Fibroblast of pulmonary artery (primary cell): ENCODE measurements around the gene PLCL1.

Experiments
- DNase-seq: peaks from one replicate; pipeline ENCODE4 v3.0.0-alpha.2; 2010; ENCODE audit warnings: low read depth
- H3K4me3 ChIP-seq: replicated peaks from 2 replicates; pipeline ENCODE4 v1.5.1; 2011; ENCODE audit warnings: low read depth, mild to moderate bottlenecking, control low read depth, low read length, moderate library complexity
- TF ChIP-seq, protein P1 (sequence below): IDR thresholded peaks from 2 replicates; pipeline ENCODE4 v1.5.1; 2011; ENCODE audit warnings: mild to moderate bottlenecking, control low read depth, low read length, inconsistent platforms; ENCODE audit errors: missing control alignments

PLCL1 gene

DNA sequence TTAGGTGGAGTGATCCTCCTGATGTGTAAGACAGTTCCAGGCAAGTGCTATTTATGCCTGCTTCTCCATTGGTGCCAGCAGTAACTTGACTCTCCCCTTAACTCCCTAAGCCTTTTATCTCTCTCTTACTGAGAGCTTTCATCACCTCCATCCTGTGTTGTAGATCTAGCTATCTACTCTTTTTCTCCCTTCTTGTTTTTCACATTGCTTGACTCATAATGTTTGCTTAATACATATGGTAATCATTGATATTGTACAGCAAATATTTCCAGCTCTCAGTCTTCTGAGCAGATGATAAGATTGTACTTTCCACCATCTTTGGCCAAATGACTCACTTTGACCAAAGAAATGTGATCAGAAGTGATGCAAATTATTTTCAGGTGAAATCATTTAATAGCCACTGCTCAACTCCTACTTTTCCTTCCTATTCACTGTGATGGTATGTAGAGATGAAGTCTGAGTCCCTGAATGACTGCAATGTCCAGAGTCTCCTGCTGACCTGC is 165.0 kb downstream of the PLCL1 start:
- TF ChIP-seq, protein P1, sequence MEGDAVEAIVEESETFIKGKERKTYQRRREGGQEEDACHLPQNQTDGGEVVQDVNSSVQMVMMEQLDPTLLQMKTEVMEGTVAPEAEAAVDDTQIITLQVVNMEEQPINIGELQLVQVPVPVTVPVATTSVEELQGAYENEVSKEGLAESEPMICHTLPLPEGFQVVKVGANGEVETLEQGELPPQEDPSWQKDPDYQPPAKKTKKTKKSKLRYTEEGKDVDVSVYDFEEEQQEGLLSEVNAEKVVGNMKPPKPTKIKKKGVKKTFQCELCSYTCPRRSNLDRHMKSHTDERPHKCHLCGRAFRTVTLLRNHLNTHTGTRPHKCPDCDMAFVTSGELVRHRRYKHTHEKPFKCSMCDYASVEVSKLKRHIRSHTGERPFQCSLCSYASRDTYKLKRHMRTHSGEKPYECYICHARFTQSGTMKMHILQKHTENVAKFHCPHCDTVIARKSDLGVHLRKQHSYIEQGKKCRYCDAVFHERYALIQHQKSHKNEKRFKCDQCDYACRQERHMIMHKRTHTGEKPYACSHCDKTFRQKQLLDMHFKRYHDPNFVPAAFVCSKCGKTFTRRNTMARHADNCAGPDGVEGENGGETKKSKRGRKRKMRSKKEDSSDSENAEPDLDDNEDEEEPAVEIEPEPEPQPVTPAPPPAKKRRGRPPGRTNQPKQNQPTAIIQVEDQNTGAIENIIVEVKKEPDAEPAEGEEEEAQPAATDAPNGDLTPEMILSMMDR, result no peak
- DNase-seq, result peak; percentile 75
- no peak overlapping the region for H3K4me3 ChIP-seq

DNA sequence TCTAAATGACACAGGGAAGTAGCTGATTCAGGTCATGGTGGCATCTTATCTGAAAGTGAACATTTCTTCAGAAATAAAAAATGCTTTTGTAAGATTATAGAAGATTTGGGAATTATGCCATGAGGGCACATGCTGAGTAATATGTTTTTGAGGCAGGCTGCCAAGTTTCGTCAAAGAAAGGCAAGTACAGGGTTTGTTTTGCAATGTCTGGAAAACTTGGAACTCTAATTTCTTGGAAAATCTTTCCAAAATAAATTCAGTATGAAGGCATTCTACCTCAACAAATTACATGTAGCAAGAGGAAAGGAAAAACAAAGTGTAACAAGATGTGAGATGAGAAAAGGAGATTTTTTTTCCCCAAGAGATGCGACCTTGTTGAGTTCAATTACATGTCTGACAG is 167.7 kb downstream of the PLCL1 start:
- no peak overlapping the region for H3K4me3 ChIP-seq
- DNase-seq, result peak; percentile 96
- TF ChIP-seq, protein P1, result no peak

DNA sequence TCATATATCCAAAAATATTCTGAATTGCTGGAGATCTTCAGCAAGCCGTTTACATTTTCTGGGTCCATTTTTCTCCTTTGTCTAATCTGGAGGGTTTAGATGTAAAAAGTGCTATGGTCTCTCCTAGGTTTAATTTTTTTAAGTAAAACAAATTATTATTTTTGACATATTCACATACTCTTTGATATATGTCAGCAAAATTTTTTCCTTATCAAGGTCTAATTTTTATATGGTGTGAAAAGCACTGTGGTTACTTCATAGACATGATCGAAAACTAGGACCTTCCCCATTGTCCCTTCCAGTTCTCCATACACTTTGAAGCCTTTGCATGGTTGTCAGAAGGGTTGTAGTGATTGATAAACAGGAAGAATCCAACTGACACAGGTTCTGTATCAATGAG is 168.2 kb downstream of the PLCL1 start:
- no peak for DNase-seq
- TF ChIP-seq, protein P1, result no peak
- no peak overlapping the region for H3K4me3 ChIP-seq

DNA sequence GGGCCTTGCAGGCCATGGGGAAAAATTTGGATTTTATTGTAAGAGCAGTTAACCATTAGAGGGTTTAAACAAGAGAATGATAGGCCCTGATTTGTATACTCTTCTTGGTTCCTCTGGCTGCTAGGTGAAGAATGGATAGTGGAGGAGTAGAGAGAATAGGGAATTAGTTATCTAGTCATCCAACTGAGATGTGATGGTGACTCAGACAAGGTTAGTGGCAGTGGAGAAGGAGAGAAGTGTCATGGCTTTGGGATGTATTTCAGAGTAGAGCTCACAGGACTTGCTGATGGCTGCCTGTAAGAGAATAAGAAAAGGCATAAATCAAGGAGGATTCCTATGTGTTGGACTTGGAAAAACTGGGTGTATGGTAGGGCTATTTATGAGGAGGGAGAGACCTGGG is 169.4 kb downstream of the PLCL1 start:
- TF ChIP-seq, protein P1, result no peak
- no peak for DNase-seq
- no peak overlapping the region for H3K4me3 ChIP-seq

DNA sequence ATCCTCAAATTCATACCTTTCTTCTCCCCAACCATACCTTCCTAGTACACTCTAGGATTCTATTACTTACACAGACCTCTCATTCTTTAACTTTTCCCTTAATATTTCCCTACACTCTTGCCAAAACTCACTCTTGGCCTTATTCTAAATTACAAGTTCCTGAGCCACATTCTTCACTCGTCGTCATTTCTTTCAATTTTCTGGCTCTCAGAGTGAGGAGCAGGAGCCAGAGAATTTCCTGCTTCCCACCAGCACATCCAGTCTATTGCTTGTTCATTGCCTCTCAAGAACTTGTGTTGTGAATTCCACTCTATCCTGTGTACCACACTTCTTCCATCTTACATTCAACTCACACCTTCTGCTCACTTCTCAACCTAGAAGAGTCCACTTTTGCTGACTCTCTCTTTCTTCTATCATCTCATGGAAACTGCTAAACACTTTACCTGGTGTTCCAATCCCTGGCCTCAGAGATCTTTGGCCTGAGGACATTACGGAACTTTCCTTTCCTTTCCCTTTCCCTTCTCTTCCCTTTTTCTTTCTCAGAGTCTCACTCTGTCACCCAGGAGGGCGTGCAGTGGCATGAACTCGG is 171.6 kb downstream of the PLCL1 start:
- peak; percentile 64 for DNase-seq
- TF ChIP-seq, protein P1, result no peak
- H3K4me3 ChIP-seq, result no peak overlapping the region

DNA sequence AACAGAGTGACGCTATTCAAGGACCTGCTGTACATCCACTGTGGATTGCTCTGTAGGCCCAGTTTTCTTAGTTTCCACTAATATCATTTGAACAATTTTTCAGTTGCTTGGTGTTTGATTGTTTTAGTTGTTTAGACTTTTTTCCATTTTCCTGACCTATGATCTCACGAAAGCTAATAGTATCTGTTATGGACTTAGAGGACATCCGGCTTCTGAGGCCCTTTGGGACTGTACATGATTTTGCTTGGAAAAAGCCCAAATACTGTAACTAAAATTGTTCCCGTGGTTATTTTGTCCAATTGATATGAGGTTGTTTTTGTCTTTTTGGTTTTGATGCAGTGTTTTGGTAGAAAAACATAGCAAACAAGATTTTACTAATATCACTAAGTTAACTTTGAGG is 174.6 kb downstream of the PLCL1 start:
- no peak overlapping the region for H3K4me3 ChIP-seq
- TF ChIP-seq, protein P1, result no peak
- no peak for DNase-seq

DNA sequence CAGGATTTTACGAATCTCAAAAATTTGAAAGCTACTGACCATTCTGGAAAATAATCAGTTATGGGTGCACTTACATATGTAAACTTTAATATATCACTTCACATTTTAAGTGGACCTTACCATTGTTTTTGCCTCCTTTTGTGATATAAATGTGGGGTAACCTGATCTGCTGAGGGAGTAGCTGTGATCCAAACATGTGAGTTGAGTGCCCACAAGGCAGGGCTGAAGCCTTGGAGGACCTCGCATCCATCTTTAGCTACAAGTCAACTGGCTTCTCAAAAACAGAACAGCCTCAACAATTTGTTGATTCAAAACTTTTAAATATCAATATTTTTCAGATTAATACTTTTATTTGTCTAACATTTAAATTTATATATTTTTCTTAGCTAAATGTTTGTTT is 178.2 kb downstream of the PLCL1 start:
- DNase-seq, result no peak
- H3K4me3 ChIP-seq, result no peak overlapping the region
- TF ChIP-seq, protein P1, result no peak
